AG09309 (cell line): ENCODE measurements around the gene CDK17.

Source experiments
- DNase-seq: peaks from one replicate; pipeline ENCODE4 v3.0.0-alpha.2; 2010; ENCODE audit warnings: low read depth
- H3K4me3 ChIP-seq: 2 replicates; pipeline ENCODE4 v1.5.1; 2011; ENCODE audit warnings: mild to moderate bottlenecking, low read depth, low read length, moderate library complexity; ENCODE audit not compliant: control insufficient read depth
- TF ChIP-seq, protein P1 (sequence below): IDR thresholded peaks from 2 replicates; pipeline ENCODE4 v1.5.1; 2011; ENCODE audit warnings: mild to moderate bottlenecking, low read depth, low read length, inconsistent platforms; ENCODE audit not compliant: insufficient read depth, control insufficient read depth; ENCODE audit errors: missing control alignments

CDK17 gene

GRCh38 chr12:96314723-96315122 is 85.5 kb downstream of the CDK17 start:
- DNase-seq, result no peak
- H3K4me3 ChIP-seq, result no peak overlapping the region
- TF ChIP-seq, protein P1, sequence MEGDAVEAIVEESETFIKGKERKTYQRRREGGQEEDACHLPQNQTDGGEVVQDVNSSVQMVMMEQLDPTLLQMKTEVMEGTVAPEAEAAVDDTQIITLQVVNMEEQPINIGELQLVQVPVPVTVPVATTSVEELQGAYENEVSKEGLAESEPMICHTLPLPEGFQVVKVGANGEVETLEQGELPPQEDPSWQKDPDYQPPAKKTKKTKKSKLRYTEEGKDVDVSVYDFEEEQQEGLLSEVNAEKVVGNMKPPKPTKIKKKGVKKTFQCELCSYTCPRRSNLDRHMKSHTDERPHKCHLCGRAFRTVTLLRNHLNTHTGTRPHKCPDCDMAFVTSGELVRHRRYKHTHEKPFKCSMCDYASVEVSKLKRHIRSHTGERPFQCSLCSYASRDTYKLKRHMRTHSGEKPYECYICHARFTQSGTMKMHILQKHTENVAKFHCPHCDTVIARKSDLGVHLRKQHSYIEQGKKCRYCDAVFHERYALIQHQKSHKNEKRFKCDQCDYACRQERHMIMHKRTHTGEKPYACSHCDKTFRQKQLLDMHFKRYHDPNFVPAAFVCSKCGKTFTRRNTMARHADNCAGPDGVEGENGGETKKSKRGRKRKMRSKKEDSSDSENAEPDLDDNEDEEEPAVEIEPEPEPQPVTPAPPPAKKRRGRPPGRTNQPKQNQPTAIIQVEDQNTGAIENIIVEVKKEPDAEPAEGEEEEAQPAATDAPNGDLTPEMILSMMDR, result no peak

GRCh38 chr12:96313606-96314005 is 86.6 kb downstream of the CDK17 start:
- TF ChIP-seq, protein P1, result no peak
- no peak for DNase-seq
- H3K4me3 ChIP-seq, result no peak overlapping the region

- TF ChIP-seq, protein P1, result no peak
- no peak for DNase-seq
- no peak overlapping the region for H3K4me3 ChIP-seq
Measured at GRCh38 chr12:96311191-96311590, 89.0 kb downstream of the CDK17 start.

GRCh38 chr12:96310067-96310466 is 90.2 kb downstream of the CDK17 start:
- DNase-seq, result no peak
- H3K4me3 ChIP-seq, result no peak overlapping the region
- TF ChIP-seq, protein P1, result no peak

- TF ChIP-seq, protein P1, result no peak
- H3K4me3 ChIP-seq, result no peak overlapping the region
Measured at GRCh38 chr12:96308881-96309280, 91.4 kb downstream of the CDK17 start.

GRCh38 chr12:96305665-96306064 is 94.6 kb downstream of the CDK17 start:
- DNase-seq, result no peak
- TF ChIP-seq, protein P1, result no peak

More at GRCh38 chr12:96308881-96309280, 91.4 kb downstream of the CDK17 start:
- no peak for DNase-seq

GRCh38 chr12:96303653-96304052 is 96.6 kb downstream of the CDK17 start:
- H3K4me3 ChIP-seq, result no peak overlapping the region
- no peak for DNase-seq
- TF ChIP-seq, protein P1, result no peak

More at GRCh38 chr12:96305665-96306064, 94.6 kb downstream of the CDK17 start:
- no peak overlapping the region for H3K4me3 ChIP-seq
